ENCODE results near the gene SCUBE1. TPM values are rescaled to one million over a fixed set of nuclear protein-coding genes. Genes with fewer than 3 reads are reported as not detected.

Gene SCUBE1
- total RNA-seq, 2 experiments from 2014 or later, result not detected

DNA sequence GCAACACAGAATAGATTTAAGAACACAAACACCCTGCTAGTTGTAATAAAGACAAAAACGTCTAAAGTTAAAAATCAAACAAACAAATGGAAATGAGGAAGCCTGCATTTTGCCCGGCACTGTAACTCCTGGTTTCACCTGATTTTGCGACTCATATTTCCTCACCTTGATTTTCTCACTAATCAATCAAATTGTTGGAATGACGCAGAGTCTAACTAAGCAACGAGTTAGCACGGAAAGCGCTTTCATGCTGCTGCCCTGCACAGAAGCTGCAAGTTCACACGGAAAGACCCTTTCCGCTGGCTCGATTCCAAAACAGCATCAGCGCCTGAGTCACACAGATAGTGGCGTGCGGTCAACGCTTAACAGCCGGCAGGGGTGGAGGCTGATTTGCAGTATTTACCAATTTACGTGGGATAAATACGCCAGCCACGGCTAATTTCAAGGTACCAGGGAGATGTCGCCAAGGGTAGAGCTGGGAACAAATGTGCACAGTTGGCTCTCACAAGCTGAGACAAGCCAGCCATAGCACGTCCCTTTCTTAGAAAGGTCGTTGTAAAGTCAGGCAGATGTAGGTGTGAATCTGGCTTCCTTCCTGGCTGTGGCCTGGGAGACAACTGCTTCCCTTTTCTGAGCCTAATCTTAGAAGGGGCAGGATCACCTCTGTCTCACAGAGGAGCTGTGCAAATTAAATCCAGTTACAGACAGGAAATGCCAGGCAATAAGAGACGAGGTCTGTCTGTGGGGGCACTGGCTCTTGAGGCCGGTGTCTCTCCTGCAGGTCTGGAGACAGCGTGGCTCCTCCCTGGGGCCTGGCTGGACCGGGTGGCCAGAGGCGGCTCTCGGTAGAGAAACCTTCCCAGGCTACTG lies 79.3 kb downstream of the SCUBE1 start:
- Histone ChIP-seq H3K9me2 (ENCODE audit: insufficient read depth, low read length) (no peaks in the 10 kb centered on the region), H3K36me3 (ENCODE audit: insufficient read depth, low read length) (no peaks in the 10 kb centered on the region), H3K27ac (ENCODE audit: low read depth, low read length, poor library complexity, severe bottlenecking) (no peak overlapping the region), H3K79me2 (ENCODE audit: insufficient read depth, low read depth, low read length) (no peaks in the 10 kb centered on the region), H3K4me1 (ENCODE audit: insufficient read depth, low read length, poor library complexity, severe bottlenecking) (no peaks in the 10 kb centered on the region), H3K9me3 (ENCODE audit: low read length) (no peaks in the 10 kb centered on the region), H2AFZ (ENCODE audit: low read length) (no peak overlapping the region), H3K4me3 (ENCODE audit: low read depth, low read length, poor library complexity, severe bottlenecking) (no peak overlapping the region), H4K20me1 (ENCODE audit: insufficient read depth, low read length) (no peaks in the 10 kb centered on the region), H3K4me2 (ENCODE audit: low read length) (no peak overlapping the region)
- ChIA-PET CTCF (ENCODE audit: unreplicated experiment) (no interaction called here), POLR2A (no interaction called here)
- intact Hi-C loops (cut with micrococcal nuclease; ENCODE audit: unreplicated experiment), result no loop called here
- no peak for TF ChIP-seq EZH2phosphoT487 (IDR thresholded peaks at IDR 0.05; ENCODE audit: borderline replicate concordance, low read depth, low read length)
- TF ChIP-seq, protein P1, sequence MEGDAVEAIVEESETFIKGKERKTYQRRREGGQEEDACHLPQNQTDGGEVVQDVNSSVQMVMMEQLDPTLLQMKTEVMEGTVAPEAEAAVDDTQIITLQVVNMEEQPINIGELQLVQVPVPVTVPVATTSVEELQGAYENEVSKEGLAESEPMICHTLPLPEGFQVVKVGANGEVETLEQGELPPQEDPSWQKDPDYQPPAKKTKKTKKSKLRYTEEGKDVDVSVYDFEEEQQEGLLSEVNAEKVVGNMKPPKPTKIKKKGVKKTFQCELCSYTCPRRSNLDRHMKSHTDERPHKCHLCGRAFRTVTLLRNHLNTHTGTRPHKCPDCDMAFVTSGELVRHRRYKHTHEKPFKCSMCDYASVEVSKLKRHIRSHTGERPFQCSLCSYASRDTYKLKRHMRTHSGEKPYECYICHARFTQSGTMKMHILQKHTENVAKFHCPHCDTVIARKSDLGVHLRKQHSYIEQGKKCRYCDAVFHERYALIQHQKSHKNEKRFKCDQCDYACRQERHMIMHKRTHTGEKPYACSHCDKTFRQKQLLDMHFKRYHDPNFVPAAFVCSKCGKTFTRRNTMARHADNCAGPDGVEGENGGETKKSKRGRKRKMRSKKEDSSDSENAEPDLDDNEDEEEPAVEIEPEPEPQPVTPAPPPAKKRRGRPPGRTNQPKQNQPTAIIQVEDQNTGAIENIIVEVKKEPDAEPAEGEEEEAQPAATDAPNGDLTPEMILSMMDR (conservative IDR thresholded peaks at IDR 0.05; ENCODE audit: low read length), result no peak
- no TSS peak for BruUV-seq (replicated peaks)
- no peak for DNase-seq (ENCODE audit: low spot score)

DNA sequence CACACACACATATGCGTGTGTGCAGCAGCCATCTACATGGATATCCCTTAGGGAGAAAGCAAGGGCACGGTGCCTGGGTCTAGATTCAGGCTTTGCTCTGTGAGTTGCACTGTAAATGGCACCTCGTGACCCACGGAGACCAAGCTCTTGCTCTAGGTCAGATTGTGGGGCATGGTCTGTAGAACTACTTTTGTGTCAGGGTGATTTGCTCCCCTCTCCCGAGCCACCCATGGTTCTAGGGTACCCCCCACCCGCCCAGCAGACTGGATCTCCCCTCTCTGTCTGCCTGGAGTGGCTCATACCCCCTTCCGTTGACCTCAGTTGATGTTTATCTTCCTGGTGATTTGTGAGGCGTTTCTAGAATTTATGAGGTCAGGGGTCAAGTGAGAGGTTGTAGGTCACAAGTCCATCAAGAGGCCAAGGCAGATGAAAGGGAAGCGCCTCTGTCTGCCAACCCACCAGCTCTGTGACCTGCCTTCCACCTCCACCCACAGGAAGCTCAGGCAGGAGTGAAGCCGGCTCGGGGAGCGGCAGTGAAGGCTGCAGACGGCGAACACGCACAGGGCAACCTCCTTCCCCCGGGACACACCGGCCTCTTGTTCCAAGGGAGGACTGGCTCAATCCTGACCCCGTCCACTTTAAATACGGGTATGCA lies 80.1 kb downstream of the SCUBE1 start:
- H3K9me3 ChIP-seq (ENCODE audit: low read length), result no peaks in the 10 kb centered on the region
- no peaks in the 10 kb centered on the region for H3K36me3 ChIP-seq (ENCODE audit: insufficient read depth, low read length)
- H3K27ac ChIP-seq (ENCODE audit: low read depth, low read length, poor library complexity, severe bottlenecking), result no peak overlapping the region
- H3K9me2 ChIP-seq (ENCODE audit: insufficient read depth, low read length), result no peaks in the 10 kb centered on the region
- BruUV-seq (replicated peaks), result no TSS peak
- CTCF ChIA-PET (ENCODE audit: unreplicated experiment), result no interaction called here
- intact Hi-C loops (cut with micrococcal nuclease; ENCODE audit: unreplicated experiment), result no loop called here
- TF ChIP-seq EZH2phosphoT487 (IDR thresholded peaks at IDR 0.05; ENCODE audit: borderline replicate concordance, low read depth, low read length), result no peak
- TF ChIP-seq, protein P1 (conservative IDR thresholded peaks at IDR 0.05; ENCODE audit: low read length), result no peak
- H2AFZ ChIP-seq (ENCODE audit: low read length), result no peak overlapping the region
- no peaks in the 10 kb centered on the region for H3K79me2 ChIP-seq (ENCODE audit: insufficient read depth, low read depth, low read length)
- POLR2A ChIA-PET, result no interaction called here
- H3K4me2 ChIP-seq (ENCODE audit: low read length), result no peak overlapping the region
- no peak for DNase-seq (ENCODE audit: low spot score)
- no peaks in the 10 kb centered on the region for H3K4me1 ChIP-seq (ENCODE audit: insufficient read depth, low read length, poor library complexity, severe bottlenecking)
- H3K4me3 ChIP-seq (ENCODE audit: low read depth, low read length, poor library complexity, severe bottlenecking), result no peak overlapping the region
- H4K20me1 ChIP-seq (ENCODE audit: insufficient read depth, low read length), result no peaks in the 10 kb centered on the region
